Measurements from ENCODE around the gene SOCS3.

Gene SOCS3

DNA sequence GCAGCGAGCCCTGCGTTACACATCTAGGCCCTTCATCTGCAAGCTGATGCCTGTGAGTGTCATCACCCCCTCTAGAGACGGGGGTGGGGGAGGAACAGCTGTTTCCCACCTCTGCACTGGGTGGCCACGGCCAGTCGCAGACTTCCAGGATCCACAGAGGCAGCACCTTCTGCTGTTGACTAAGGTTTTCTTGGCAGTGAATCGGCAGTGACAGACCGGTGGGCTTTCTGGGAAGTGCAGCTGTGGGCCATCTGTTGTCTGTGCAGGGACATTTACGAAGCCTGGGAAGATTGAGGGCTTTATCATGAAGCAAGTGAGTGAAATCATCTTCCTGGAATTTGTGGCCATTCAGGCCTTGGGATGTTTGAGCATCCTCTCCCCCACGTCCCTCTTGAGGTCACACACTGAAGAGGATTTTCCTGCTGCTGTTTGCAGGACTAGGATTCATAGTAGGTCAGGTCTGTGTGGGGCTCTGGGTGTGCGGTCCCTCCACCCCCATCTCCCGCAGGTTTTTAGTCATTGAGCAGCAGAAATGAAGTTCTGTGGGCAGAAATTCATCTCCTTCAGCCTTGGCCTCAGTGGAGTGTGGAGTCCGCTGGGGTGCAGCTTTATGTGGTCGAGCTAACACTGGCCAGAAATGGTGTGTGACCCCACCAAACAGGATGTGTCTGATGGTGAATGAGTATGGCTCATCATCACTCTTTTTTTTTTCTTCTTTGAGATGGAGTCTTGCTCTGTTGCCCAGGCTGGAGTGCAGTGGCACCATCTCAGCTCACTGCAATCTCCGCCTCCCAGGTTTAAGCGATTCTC, 30.6 kb upstream of the SOCS3 start:
- DNase-seq = no peak

DNA sequence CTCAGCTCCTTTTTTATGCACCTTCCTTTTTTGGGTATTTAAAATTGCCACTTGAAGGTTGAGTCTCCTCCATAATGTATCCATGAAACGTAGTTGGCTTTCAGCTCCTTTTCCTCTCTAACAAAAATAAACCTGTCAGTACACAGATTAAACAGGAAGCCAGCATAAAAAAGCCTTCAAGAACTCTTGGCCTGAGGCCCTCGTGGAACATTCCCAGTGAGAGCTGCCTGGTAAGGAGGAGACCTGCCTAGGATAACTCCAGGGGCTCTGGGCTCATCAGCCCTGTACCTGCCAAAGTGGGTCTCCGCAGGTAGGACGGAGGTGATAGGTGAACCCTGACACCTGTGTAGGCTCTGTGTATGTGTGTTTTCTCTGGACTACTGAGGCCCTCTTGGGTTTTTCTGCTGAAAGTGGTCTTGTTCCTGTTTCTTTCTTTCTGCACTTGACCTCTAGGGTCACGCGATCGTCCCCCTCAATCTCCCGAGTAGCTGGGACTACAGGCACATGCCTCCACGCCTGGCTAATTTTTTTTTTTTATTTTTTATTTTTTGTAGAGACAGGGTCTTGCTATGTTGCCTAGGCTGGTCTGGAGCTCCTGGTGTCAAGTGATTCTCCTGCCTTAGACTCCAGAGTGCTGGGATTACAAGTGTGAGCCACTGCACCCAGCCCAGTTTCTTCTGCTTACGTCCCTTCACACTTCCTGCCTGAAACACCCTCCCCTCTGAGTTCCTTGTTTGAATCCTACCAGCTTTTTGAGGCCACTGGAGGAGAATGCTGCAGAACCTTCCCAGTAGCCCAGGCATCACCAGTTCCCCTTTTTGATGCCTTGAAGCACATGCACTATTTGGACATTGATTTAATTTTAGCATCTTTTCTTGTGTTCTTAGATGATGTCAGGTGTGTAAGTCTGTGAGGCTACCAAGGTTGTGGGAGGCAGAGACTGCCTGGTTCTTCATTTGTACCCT, 28.4 kb upstream of the SOCS3 start:
- no peak for DNase-seq

DNA sequence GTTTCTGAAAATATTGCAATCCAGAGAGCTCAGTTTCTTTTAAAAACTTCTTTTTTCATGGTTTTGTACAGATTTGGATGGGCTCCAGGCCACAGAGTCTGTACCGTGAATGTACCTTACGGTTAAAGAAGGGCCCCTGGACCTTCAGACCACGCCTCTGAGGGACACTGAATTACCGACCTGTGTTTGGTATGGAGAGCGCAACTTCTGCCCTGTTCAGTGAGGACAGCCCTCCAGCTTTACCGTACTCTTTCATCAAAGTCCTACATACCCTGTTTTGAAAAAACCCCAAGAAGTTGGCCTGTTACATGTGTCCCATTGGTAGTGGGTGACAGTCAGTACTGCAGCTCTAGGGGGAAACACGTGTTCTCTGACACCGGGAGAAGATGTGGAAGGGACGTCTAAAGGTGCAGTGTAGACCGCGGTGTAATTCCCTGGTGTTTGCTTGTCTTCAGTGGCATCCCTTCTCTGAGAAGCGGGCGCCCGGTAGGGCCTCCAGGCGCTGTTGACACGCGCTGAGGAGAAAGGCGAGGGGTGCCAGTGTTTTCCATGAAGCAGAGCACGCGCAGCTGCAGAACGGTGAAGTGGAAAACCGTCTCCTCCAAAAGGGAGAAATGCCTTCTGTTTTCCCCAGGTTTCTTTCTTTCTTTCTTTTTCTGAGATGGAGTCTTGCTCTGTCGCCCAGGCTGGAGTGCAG, 24.8 kb upstream of the SOCS3 start:
- DNase-seq = no peak

DNA sequence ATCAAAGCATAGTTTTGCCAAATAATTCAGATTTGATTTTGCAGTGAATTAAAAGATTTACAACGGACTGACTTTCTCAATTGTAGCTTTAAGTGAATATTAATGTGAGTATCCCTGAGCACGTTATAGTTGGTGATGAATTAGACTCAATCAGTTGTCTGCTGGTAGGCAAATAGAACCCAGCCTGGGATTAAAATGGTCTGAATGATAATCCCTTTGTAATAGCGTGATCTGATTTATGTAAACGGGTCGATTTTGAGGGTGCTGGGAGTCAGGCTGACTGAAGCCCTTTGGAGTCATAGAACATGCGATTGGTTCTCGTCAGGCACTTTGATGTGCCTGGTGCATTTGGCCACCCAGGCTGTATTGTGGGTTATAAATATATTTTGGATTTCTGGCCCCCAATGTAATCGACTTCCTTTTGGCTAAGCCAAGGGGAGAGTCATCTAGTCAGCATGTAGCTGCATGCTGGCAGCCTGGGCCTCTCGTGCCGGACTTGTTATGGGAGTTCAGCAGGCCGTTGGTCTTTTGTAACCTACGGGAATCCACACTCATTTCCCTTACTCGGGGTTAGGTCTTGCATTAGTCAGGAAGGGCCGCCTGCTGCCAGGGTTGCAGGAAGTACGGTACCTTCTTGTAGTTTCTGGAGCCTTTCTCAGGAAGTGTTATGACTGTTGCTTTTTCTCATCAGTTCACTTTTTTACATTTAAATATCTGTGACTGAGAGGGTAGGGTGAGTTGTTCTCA, 24.0 kb upstream of the SOCS3 start:
- peak; percentile 49 for DNase-seq

DNA sequence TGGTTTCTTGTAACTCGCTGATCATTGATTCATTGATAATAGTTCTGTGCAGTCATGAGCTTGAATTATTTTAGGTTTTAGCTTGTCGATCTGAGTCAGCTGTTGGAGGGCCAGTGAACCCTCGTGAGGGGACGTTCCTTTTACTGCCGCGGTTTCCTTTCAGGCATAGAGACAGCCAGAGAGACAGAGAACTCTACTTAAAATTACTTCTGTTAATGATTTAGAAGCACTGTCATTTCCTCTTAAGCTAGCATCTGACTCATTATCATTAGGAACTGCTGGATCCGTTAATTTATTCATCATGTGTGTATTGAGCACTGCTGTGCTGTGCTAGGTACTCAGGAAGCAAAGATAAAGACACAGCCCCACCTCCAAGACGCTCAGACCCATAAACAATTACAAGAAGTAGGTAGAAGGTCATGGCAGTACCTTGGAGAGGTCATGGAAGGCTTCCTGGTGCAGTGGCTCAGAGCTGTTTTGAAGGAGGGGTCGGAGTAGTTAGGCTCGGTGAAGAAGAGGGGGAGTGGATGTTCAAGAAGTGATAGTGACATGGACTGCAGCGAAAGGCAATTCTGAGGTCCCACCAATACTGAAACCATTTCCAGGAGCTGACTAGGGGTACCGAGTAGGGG, 21.8 kb upstream of the SOCS3 start:
- DNase-seq = no peak

DNA sequence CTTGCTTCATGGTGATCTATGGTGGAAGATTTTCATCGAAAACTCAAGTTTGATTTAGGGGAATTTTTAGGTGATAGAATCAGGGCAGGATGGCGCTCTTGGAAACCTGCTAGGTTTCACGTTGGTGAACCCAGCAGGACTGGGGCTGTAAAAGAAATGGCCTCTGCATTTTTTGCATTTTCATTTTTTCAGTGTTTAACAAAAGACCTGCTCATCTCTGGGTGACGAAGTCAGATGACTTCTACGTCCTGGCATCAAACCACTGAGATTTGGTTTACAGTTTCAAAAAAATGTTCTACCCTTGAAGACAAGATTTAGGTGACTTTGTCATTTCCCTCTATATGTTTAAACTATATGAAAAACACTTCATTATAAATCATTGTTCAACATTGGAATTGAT, 20.5 kb upstream of the SOCS3 start:
- DNase-seq = no peak

DNA sequence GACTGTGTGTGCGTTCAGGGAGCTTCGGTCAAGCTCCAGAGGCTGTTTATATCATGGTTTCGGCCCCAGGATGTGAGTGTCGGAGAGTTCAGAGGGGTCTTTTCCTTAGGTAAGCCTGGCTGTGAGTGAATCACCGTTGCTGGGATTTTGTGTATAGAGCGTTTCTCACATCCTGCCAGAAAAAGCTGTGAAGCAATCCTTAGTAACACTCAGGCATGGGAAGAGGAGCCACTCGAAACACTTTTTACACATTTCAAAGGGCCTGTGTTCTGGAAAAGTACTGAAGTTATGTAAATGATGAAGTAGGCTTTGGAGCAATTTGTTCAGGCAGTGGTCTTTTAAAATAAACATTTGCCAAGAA, 19.2 kb upstream of the SOCS3 start:
- no peak for DNase-seq

DNA sequence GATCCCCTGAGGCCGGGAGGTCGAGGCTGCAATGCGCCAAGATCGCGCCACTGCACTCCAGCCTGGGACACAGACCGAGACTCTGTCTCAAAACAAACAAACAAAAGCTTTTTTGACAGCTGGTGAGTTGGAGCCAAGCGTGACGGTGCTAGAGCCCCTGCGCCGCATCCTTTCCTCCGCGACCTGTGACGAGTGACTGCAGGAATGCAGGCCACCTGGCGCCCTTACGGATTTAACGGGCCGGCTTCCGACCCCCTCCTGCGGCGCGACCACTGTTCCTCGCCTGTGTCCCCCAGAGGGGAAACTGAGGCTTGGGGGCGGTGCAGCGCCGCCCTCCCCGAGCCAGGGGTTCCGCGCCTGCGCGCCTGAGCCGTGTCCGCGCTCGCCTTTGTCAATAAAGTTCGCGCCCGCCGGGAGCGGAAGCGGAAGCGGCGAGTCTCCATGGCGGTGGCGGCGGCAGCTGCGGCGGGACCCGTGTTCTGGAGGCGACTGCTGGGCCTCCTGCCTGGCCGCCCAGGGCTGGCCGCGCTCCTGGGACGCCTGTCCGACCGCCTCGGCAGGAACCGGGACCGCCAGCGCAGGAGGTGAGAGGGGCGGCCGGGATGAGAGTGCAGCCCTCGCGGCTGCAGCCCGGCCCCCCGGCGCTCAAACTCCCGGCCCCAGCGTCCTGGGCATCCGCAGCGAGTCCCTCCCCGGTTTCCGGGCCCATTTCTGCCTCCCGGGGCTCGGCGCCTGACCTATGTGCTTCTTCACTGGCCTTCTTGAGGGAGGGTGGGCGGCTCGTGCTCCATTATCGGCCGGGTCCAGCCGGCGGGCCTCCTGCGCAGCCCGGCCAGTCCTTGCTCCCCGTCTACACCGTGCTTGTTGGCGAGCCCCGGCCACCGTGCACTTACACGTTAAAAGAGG, 18.6 kb upstream of the SOCS3 start, which contains the start of gene PGS1:
Gene PGS1, plus strand, starts transcription at position 425 of the 906 bp plus-strand sequence. Its CDS starts 17 bp downstream, at position 442.
- DNase-seq = peak; percentile 33

DNA sequence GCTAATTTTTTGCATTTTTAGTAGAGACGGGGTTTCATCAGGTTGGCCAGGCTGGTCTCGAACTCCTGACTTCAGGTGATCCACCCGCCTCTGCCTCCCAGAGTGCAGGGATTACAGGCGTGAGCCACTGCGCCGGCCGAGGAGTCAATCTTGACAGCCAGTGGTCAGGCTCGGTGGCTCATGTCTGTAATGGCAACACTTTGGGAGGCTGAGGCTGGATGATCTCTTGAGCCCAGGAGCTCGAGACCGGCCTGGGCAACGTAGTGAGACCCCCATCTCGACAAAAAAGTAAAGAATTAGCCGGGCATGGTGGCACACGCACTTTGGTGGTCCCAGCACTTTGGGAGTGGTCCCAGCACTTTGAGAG, 18.0 kb upstream of the SOCS3 start:
- no peak for DNase-seq

DNA sequence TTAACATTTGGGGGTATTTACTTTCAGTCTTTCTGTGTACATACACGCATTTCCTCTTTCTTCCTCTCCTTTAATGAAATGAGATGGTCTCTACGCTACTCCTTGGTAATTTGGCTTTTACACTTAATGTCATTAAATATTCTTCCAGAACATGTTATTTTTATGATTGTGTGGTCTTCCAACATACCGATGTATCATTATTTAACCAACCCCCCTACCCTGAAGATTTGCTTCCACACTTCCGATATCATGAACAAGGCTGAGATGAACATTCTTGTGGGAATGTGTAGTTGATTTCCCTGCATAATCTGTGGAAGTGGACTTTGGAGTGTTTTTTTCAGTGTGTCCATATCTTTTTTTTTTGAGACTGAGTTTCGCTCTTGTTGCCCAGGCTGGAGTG, 16.3 kb upstream of the SOCS3 start:
- DNase-seq = no peak

DNA sequence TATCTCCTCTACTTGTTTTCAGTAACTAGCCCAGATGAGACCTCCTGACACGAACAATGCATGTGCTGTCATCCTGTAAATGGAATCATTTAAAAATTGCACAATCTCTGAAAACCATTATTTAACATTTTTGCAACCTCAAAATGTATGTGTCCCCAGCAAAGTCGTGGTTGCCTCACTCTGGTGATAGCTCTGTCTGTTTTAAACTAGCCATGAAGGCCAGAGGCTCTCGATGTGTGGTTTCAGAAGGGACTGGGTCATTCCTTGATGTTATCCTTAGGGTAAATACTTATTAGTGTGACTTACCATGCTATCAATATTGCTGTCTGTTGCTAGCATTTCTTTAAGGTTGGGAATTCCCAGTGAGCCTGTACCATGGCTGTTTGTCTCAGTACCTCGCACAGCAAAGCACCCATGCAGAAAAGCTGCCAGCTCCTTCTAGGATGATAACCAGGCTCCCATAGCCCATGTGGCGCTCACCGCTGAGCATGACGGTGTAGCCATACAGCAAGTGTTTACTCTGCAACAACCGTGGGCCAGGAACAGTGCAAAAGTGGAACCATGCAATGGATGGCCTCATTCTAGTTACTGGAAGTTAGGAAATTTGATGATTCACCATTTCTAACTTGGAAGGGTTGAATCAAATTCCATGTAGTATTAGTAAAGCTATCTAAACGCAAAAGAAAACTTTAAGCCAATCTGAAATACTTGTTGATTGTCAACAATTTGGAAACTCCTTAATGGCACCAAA, 15.7 kb upstream of the SOCS3 start:
- DNase-seq = no peak

DNA sequence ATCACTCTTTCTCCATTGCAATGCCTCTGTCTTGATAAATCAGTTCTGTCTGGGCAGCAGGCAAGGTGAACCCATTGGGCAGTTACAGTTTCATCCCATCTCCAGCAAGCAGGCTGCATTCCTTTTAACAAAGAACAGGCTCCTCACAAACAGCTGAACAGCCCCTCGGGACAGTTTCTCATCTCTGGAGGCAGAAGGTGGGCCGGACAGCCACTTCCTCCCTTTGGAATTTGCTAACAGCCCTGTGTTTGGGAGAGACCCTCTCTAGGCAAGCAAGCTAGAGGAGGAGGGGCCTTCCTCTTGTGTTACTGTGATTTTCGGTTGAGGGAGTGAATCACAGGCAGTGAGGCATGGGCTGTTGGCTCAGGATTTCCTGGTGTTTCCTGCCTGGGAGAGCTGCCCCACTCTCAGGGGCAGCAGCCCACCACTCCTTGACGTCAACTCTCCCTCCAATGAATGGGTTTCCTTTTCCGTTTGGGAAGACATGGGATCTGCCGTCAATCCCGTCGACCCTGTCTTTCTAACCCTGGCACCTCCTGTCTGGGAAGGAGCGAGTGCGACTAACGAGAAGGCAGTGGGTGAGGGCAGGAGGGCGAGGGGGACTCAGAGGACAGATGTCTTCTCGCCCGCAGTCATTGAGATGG, 14.9 kb upstream of the SOCS3 start:
- DNase-seq = no peak

DNA sequence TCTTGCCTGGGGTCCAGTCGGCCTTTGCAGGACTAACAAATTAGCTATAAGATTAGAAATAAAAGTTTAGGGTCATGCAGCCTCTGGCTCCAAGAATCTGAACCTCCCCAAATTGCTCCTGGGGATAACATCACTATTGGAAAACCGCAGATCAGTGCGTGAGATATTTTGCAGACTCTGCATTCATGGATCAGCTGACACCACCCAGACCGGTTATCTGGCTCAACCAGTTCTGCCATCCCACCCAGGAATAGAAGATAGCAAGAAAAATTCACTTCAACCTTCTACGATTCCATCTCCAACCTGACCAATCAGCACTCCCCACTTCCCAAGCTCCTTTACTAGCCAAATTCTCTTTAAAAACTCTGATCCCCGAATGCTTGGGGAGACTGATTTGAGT, 14.3 kb upstream of the SOCS3 start:
- no peak for DNase-seq

DNA sequence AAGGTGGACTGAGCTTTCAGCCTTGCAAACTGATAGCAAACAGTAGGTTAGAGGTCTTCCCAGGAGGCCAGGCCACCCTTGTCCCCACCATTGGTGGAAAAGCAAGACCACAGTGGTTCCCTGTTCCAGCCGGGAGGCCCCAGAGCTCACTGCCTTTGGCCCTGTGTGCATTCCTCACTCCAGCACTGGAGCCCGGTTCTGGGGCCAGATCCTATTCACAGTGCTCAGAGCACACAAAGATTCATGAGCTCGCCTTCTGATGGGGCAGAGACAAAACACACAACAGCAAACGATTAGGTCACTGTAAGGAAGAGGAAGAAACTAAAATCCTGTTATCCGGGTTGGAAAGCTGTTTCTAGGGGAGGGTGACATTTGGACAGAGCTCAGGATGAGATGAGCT, 13.0 kb upstream of the SOCS3 start:
- no peak for DNase-seq

DNA sequence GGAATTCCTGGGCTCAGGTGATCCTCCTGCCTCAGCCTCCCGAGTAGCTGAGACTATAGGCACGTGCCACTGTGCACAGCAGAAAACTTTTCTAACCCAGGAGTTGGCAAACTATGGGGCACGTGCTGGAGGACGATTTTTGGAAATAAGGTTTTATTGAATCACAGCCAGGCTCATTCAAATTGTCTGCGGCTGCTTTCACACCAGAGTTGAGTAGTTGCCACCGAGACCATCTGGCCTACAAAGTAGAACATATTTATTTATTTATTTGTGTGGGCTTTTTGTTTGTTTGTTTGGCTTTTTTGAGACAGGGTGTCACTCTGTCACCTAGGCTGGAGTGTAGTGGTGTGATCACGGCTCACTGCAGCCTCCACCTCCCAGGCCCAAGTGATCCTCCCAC, 11.2 kb upstream of the SOCS3 start:
- no peak for DNase-seq

DNA sequence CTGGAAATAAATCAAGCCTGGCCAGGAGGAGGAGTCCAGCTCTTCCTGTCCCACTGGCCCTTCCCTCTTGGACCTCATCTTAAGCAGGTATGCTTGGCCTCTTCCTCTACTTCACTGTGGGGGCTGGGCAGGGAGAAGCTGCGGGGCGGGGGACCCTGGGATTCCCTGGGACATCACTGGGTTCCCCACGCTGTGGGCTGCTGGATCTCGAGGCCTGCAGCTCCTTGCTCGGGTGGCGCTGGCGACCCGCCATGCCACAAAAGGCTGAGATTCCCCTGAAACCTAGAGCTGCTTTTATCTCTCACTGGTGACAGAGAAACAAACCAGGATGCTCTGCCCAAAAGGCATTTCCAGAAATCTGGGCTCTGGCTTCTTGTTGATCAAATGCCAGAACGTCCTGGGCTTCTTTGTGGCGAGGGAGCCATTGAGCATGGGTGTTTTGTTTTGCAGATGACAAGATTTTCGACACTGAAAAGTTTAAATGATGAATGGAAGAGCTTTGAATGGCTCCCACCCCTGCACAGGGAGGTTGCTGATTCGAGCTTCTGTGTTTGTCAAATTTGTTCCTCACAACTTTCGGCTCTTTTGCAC, 10.0 kb upstream of the SOCS3 start:
- no peak for DNase-seq

DNA sequence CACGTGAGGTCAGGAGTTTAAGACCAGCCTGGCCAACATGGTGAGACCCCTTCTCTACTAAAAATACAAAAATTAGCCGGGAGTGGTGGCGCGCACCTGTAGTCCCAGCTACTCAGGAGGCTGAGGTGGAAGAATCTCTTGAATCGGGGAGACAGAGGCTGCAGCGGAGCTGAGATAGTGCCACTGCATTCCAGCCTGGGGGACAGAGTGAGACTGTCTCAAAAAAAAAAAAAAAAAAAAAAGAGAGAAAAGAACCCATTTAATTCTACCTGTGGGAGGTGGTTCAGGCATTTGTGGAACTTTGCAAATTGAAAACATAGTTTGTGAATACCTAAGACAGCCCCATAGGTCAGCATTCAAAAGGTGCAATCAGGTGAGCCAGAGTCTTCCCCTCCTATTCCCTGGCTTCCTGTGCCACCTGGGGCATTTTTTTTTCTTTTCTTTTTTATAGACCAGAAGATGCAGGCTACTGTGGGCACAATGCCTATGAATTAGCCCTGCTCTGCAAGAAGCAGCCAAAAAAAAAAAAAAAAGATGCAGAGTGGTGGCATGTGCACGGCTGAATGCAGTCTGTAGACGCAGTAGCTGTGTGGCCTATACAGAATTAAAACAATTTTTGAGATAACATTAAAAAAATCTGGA, 9.1 kb upstream of the SOCS3 start:
- no peak for DNase-seq

DNA sequence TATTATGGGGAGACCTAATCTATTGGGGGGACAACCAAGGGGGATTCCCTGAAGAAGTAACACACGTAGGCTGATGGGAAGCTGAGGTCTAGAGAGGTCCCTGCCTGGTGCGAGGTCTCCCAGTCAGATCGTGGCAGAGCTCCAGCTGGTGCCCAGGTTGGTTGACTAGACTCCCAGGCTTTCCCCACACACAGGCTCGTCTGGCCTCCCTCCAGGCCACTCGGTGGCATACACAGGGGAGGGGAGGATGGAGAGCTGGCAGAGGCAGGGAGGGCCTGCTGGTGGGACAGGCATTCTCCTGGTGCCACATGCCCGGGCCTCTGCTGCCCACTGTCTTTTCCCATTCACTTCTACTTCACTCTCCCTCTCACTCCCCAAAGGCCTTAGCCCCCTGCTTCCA, 8.5 kb upstream of the SOCS3 start:
- no peak for DNase-seq

DNA sequence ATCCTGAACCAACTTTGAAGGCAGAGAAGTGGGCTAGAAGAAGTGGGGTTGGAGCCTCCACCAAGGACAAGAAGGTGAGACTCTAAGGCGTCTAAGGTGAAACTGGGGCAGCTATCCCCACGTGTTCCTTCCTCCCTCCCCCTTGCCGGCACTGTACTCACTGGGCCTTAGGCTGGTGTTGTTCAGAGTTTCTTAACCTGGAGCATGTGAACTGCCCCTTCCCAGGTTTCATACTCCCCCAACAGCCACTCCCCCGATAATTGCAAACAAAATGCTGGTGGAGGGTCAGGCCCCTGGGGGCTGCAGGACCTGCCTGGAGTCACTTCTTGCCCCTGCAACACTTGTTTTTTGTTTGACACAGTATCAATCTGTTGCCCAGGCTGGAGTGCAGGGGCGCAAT, 7.3 kb upstream of the SOCS3 start:
- no peak for DNase-seq

All from GOT3 (cell line).